OCI-LY7 (cell line): Measurements from ENCODE around the gene PTPN14. TPM values are rescaled to one million over a fixed set of nuclear protein-coding genes. Genes with fewer than 3 reads are reported as not detected.

Source experiments
- BruUV-seq: library from RNA; stranded (reverse); fragments of 400-500 nt; replicated peaks from 2 replicates; lab custom pipeline; 2021; lab: Mats Ljungman, UMichigan
- CTCF ChIA-PET: fragments of 300-600 bp; sonication (Branson Sonifier 250); formaldehyde crosslinking; loops from one replicate; lab custom pipeline; 2022; ENCODE audit warnings: antibody characterized with exemption; ENCODE audit not compliant: unreplicated experiment; lab: Charles Lee
- POLR2A ChIA-PET: fragments of 300-600 bp; sonication (Branson Sonifier 250); formaldehyde crosslinking; loops from one replicate; lab custom pipeline; 2022; ENCODE audit warnings: antibody characterized with exemption; lab: Charles Lee
- DNase-seq: peaks from one replicate; pipeline ENCODE4 v3.0.0-alpha.2; 2015; ENCODE audit warnings: low spot score
- H2AFZ ChIP-seq: fragments of 200-600 bp; sonication (generic), shearing (Covaris generic); 2 replicates; pipeline ENCODE4 v1.6.1; 2014; ENCODE audit warnings: mild to moderate bottlenecking, antibody characterized with exemption, low read length, moderate library complexity
- H3K27ac ChIP-seq: fragments of 200-600 bp; sonication (generic); 2 replicates; pipeline ENCODE4 v1.5.1; 2014; ENCODE audit warnings: mixed run types, low read depth, mild to moderate bottlenecking, moderate library complexity, low read length, inconsistent platforms; ENCODE audit not compliant: poor library complexity, severe bottlenecking
- H3K36me3 ChIP-seq: fragments of 200-600 bp; sonication (generic); 2 replicates; pipeline ENCODE4 v1.6.1; 2014; ENCODE audit warnings: mild to moderate bottlenecking, antibody characterized with exemption, low read length, moderate library complexity, mixed read lengths; ENCODE audit not compliant: insufficient read depth
- H3K4me1 ChIP-seq: fragments of 200-600 bp; sonication (generic); 2 replicates; pipeline ENCODE4 v1.5.1; 2014; ENCODE audit warnings: mild to moderate bottlenecking, low read length; ENCODE audit not compliant: insufficient read depth, poor library complexity, severe bottlenecking
- H3K4me2 ChIP-seq: fragments of 200-600 bp; sonication (generic); 2 replicates; pipeline ENCODE4 v1.6.1; 2014; ENCODE audit warnings: mild to moderate bottlenecking, low read length
- H3K4me3 ChIP-seq: fragments of 200-600 bp; sonication (generic); 2 replicates; pipeline ENCODE4 v1.5.1; 2014; ENCODE audit warnings: mild to moderate bottlenecking, low read depth, low read length; ENCODE audit not compliant: poor library complexity, severe bottlenecking
- H3K79me2 ChIP-seq: fragments of 200-600 bp; sonication (generic); 2 replicates; pipeline ENCODE4 v1.6.1; 2016; ENCODE audit warnings: low read depth, mild to moderate bottlenecking, low read length, moderate library complexity, mixed read lengths; ENCODE audit not compliant: insufficient read depth
- H3K9me2 ChIP-seq: fragments of 200-600 bp; sonication (generic); 2 replicates; pipeline ENCODE4 v1.6.1; 2016; ENCODE audit warnings: mild to moderate bottlenecking, low read length, mixed read lengths; ENCODE audit not compliant: insufficient read depth
- H3K9me3 ChIP-seq: fragments of 200-600 bp; sonication (generic); 2 replicates; pipeline ENCODE4 v1.6.1; 2014; ENCODE audit warnings: mild to moderate bottlenecking, mixed run types, low read length, mixed read lengths
- H4K20me1 ChIP-seq: fragments of 200-600 bp; sonication (generic); 2 replicates; pipeline ENCODE4 v1.6.1; 2014; ENCODE audit warnings: mild to moderate bottlenecking, antibody characterized with exemption, low read length, moderate library complexity, mixed read lengths; ENCODE audit not compliant: insufficient read depth
- EZH2phosphoT487 ChIP-seq: fragments of 200-600 bp; sonication (generic); IDR thresholded peaks from 2 replicates; pipeline ENCODE4 v1.6.1; 2018; ENCODE audit warnings: low read depth, borderline replicate concordance, mild to moderate bottlenecking, mixed run types, antibody characterized with exemption, low read length, moderate library complexity, mixed read lengths
- intact Hi-C: fragments of 100-400 bp; cut with micrococcal nuclease; formaldehyde crosslinking; loops from one replicate; pipeline ENCODE4 v1.10.0; 2022; ENCODE audit not compliant: unreplicated experiment
- total RNA-seq, 2 experiments: library from RNA; depleted of rRNA in 1 of 2; stranded (reverse); fragments of >200 nt in 1 of 2; shearing (Covaris generic) in 1 of 2; gene quantifications; 2 replicates each; pipeline ENCODE4 v1.2.3, GENCODE V29; 2014 to 2022
- TF ChIP-seq, protein P1 (sequence below): fragments of 200-600 bp; sonication (generic); conservative IDR thresholded peaks from 2 replicates; pipeline ENCODE4 v1.5.1; 2014; ENCODE audit warnings: mild to moderate bottlenecking, antibody characterized with exemption, low read length, moderate library complexity, mixed read lengths

PTPN14 gene
- total RNA-seq, 2 experiments from 2014 or later = not detected

DNA sequence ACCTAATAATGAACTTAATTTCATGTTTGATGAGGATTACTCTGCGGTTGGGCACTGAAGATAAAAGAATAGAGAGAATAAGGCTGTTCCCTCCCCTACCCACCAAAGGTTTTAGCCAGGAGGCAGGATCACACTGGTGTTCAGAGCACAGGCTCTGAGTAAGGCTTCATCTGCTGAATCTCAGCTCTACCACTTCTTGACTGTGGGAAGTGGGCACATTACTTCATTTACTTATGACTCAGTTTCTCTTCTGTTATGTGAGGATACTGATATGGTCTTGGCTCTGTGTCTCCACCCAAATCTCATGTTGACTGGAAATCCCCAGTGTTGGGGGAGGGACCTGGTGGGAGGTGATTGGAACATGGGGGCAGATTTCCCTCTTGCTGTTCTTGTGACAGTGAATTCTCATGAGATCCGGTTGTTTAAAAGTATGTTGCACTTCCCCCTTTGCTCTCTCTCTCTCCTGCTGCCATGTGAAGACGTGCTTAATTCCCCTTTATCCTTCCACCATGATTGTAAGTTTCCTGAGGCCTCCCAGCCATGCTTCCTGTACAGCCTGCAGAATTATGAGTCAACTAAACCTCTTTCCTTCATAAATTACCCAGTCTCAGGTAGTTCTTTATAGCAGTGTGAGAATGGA is 190.8 kb downstream of the PTPN14 start:
- H3K9me2 ChIP-seq = no peaks in the 10 kb centered on the region
- H3K9me3 ChIP-seq = no peaks in the 10 kb centered on the region
- ChIA-PET CTCF (no interaction called here), POLR2A (interaction anchor here (0.5 to 1.2 kb wide), 3 partner anchors 10 to 43 kb away, joined by 3 to 6 read pairs (median 5); no protein-coding TSS in a partner anchor)
- H3K79me2 ChIP-seq = no peaks in the 10 kb centered on the region
- DNase-seq = no peak
- no peaks in the 10 kb centered on the region for H3K36me3 ChIP-seq
- no peak overlapping the region for H2AFZ ChIP-seq
- BruUV-seq = no TSS peak
- no peak for TF ChIP-seq EZH2phosphoT487
- TF ChIP-seq, protein P1, sequence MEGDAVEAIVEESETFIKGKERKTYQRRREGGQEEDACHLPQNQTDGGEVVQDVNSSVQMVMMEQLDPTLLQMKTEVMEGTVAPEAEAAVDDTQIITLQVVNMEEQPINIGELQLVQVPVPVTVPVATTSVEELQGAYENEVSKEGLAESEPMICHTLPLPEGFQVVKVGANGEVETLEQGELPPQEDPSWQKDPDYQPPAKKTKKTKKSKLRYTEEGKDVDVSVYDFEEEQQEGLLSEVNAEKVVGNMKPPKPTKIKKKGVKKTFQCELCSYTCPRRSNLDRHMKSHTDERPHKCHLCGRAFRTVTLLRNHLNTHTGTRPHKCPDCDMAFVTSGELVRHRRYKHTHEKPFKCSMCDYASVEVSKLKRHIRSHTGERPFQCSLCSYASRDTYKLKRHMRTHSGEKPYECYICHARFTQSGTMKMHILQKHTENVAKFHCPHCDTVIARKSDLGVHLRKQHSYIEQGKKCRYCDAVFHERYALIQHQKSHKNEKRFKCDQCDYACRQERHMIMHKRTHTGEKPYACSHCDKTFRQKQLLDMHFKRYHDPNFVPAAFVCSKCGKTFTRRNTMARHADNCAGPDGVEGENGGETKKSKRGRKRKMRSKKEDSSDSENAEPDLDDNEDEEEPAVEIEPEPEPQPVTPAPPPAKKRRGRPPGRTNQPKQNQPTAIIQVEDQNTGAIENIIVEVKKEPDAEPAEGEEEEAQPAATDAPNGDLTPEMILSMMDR = no peak
- no peak overlapping the region for H3K27ac ChIP-seq
- H4K20me1 ChIP-seq = no peaks in the 10 kb centered on the region
- no peaks in the 10 kb centered on the region for H3K4me1 ChIP-seq
- intact Hi-C loops = no loop called here
- H3K4me2 ChIP-seq = no peak overlapping the region
- H3K4me3 ChIP-seq = no peak overlapping the region

DNA sequence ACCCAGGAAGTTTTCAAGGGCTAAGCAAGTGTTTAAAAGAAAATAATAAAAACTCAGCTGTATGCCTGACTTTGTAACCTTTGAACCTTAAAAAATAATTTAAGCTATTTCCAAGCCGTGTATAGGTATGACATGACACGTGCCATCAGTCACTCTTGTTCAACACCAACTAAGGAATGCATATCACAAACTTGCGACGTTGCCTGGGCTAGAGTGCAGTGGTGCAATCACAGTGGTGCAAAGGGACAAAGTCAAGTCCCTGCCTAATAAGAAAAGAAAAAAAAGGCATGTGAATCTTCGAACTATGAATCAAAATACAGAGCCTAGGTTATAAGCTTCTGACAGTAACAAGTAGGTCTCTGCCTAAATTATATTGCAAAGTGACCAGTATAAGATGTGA is 191.3 kb downstream of the PTPN14 start:
- no peaks in the 10 kb centered on the region for H3K4me1 ChIP-seq
- no peak for TF ChIP-seq EZH2phosphoT487
- TF ChIP-seq, protein P1 = no peak
- H3K79me2 ChIP-seq = no peaks in the 10 kb centered on the region
- ChIA-PET CTCF (no interaction called here), POLR2A (interaction anchor here (0.5 to 1.2 kb wide), 3 partner anchors 9 to 44 kb away, joined by 3 to 6 read pairs (median 5); no protein-coding TSS in a partner anchor)
- H3K36me3 ChIP-seq = no peaks in the 10 kb centered on the region
- H3K9me3 ChIP-seq = no peaks in the 10 kb centered on the region
- no TSS peak for BruUV-seq
- no peaks in the 10 kb centered on the region for H3K9me2 ChIP-seq
- no peak overlapping the region for H3K4me2 ChIP-seq
- H3K4me3 ChIP-seq = no peak overlapping the region
- H4K20me1 ChIP-seq = no peaks in the 10 kb centered on the region
- H2AFZ ChIP-seq = no peak overlapping the region
- intact Hi-C loops = no loop called here
- H3K27ac ChIP-seq = no peak overlapping the region
- DNase-seq = no peak

DNA sequence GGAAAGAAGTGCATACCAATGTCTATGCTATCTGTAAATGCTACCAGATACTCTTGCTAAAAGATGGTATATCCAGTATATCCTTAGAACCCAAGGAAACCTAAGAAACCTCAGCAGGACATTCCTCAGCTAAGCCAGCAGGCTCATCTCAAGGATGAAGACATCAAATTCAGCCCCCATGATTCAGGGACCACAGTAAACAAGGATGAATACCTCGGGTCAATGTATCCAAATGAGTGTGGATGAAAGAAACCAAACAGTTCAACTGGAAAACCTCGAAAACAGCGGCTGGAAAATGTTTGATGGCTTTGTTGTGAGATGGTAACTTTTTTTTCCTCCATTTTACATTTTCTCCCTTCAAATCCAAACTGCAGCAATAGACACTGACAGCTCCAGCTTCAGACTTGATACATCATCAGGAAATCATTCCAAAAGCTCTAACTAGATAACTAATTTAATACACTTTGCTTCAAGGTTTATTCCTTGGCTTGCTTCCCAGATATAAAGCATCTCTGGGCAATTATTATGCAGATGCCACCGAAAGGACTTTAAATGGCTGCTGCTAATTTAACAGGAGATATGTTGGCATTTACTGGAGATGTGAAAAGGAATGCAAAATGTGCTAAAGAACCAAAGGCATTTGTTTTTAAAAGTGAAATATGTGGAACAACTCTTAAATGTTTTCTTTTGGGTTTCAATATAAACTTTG is 196.8 kb downstream of the PTPN14 start:
- BruUV-seq = no TSS peak
- Histone ChIP-seq H3K9me2 (no peaks in the 10 kb centered on the region), H2AFZ (no peak overlapping the region), H3K9me3 (no peaks in the 10 kb centered on the region), H4K20me1 (no peaks in the 10 kb centered on the region), H3K27ac (no peak overlapping the region), H3K4me3 (no peak overlapping the region), H3K79me2 (no peaks in the 10 kb centered on the region), H3K4me1 (no peaks in the 10 kb centered on the region), H3K36me3 (no peaks in the 10 kb centered on the region), H3K4me2 (no peak overlapping the region)
- no peak for DNase-seq
- intact Hi-C loops = no loop called here
- POLR2A ChIA-PET = interaction anchor here (0.9 to 1.1 kb wide), 2 partner anchors 10 to 27 kb away, joined by 3 to 5 read pairs; no protein-coding TSS in a partner anchor
- TF ChIP-seq EZH2phosphoT487 = no peak
- TF ChIP-seq, protein P1 = no peak
- CTCF ChIA-PET = interaction anchor here (1.0 to 1.4 kb wide), 2 partner anchors 22 to 23 kb away, joined by 3 read pairs; no protein-coding TSS in a partner anchor
